GM12864 (cell line): ENCODE results near the gene MRPL49.

Source experiments
- DNase-seq: peaks from one replicate; pipeline ENCODE4 v3.0.0-alpha.2; 2011; ENCODE audit warnings: low read depth
- H3K4me3 ChIP-seq: 2 replicates; pipeline ENCODE4 v1.5.1; 2011; ENCODE audit warnings: mild to moderate bottlenecking, low read depth, low read length, control low read depth
- TF ChIP-seq, protein P1 (sequence below): IDR thresholded peaks from 2 replicates; pipeline ENCODE4 v1.5.1; 2011; ENCODE audit warnings: low read depth, mild to moderate bottlenecking, moderate library complexity, low read length, control low read depth, inconsistent platforms; ENCODE audit errors: missing control alignments

Gene MRPL49

GRCh38 chr11:65089621-65090020, 32.5 kb upstream of the MRPL49 start:
- TF ChIP-seq, protein P1, sequence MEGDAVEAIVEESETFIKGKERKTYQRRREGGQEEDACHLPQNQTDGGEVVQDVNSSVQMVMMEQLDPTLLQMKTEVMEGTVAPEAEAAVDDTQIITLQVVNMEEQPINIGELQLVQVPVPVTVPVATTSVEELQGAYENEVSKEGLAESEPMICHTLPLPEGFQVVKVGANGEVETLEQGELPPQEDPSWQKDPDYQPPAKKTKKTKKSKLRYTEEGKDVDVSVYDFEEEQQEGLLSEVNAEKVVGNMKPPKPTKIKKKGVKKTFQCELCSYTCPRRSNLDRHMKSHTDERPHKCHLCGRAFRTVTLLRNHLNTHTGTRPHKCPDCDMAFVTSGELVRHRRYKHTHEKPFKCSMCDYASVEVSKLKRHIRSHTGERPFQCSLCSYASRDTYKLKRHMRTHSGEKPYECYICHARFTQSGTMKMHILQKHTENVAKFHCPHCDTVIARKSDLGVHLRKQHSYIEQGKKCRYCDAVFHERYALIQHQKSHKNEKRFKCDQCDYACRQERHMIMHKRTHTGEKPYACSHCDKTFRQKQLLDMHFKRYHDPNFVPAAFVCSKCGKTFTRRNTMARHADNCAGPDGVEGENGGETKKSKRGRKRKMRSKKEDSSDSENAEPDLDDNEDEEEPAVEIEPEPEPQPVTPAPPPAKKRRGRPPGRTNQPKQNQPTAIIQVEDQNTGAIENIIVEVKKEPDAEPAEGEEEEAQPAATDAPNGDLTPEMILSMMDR, result no peak

DNA sequence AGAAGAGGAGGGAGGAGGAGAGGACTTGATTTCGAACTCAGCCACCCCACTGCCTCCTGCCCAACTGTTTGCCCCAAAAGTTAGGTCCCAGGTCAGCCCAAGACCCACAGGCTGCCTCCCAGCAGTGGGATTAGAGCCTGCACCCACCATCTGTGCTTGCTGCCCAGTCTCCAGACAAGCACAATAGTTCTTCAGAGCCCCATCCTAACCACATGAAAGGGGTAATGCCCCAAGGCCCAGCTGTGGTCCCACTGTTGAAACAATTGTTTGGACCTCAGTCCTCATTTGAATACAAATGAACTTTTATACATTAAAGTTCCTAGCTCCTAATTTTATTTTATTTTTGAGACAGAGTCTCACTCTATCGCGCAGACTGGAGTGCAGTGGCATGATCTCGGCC, 31.5 kb upstream of the MRPL49 start:
- H3K4me3 ChIP-seq, result no peak overlapping the region
- TF ChIP-seq, protein P1, result no peak
- no peak for DNase-seq

More at GRCh38 chr11:65089621-65090020, 32.5 kb upstream of the MRPL49 start:
- no peak overlapping the region for H3K4me3 ChIP-seq
- no peak for DNase-seq

GRCh38 chr11:65095427-65095826, 26.7 kb upstream of the MRPL49 start:
- TF ChIP-seq, protein P1, result no peak
- peak overlapping the region; percentile 73; the same call in 1 of the 2 replicates for H3K4me3 ChIP-seq

GRCh38 chr11:65095974-65096806, 25.9 kb upstream of the MRPL49 start, which contains the start of gene VPS51:
TSS of gene VPS51 (plus strand) at chr11:65096214. CDS start at chr11:65096251, 37 bp downstream.
- peak within 1 kb of the TSS; percentile 73 for H3K4me3 ChIP-seq
- peak; percentile 89 for DNase-seq
- TF ChIP-seq, protein P1, result no peak

More at GRCh38 chr11:65095427-65095826, 26.7 kb upstream of the MRPL49 start:
- no peak for DNase-seq

GRCh38 chr11:65096926-65097325, 25.2 kb upstream of the MRPL49 start:
- H3K4me3 ChIP-seq, result peak overlapping the region; percentile 73
- DNase-seq, result no peak
- TF ChIP-seq, protein P1, result no peak

DNA sequence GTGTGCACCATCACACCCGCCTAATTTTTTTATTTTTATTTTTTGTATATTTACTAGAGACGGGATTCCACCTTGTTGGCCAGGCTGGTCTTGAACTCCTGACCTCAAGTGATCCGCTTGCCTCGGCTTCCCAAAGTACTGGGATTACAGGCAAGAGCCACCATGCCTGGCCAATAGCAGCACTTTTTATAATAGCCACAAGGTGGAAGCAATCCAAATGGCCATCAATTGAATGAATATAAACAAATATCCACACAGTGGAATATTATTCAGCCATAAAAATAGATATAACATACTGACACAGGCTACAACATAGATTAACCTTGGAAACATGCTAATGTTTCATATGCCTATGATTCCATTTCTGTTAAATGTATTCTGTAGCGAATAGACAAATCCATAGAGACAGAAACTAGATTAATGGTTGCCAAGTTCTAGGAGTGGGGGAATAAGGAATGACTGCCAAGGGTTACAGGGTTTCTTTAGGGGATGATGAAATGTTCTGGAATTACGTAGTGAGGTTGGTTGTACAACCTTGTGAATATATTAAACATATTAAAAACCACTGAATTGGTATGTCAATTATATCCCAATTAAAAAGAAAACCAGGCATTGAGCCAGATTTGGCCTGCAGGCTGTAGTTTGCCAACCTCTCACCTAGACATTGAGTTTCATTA, 21.3 kb upstream of the MRPL49 start:
- TF ChIP-seq, protein P1, result peak; percentile 11

More for the DNA sequence above, 21.3 kb upstream of the MRPL49 start:
- H3K4me3 ChIP-seq, result no peak overlapping the region
- no peak for DNase-seq
